T-helper 17 cell (primary cell): ENCODE measurements around the gene PTPMT1. TPM values are rescaled to one million over a fixed set of nuclear protein-coding genes. Genes with fewer than 3 reads are reported as not detected.

Source experiments
- ATAC-seq: fragments of 150-1000 bp; cut with Tn5 transposase; 2 replicates; pipeline ENCODE4 v1.10.0; 2021; ENCODE audit warnings: mild to moderate bottlenecking, moderate library complexity
- DNase-seq, 3 donors: peaks; one replicate each; pipeline versions ENCODE4 v3.0.0 to v3.0.0-alpha.2; 2020 to 2021
- H3K9me3 ChIP-seq: one replicate; pipeline ENCODE4 v1.7.0; 2013; ENCODE audit warnings: low read length, mild to moderate bottlenecking; ENCODE audit not compliant: control insufficient read depth, poor library complexity, severe bottlenecking
- H3K27ac Mint-ChIP-seq: one replicate; pipeline ENCODE4 v1.8.0; 2022; ENCODE audit warnings: mild to moderate bottlenecking, moderate library complexity, mixed read lengths
- H3K27me3 Mint-ChIP-seq: one replicate; pipeline ENCODE4 v1.8.0; 2022; ENCODE audit warnings: mixed read lengths
- H3K36me3 Mint-ChIP-seq: one replicate; pipeline ENCODE4 v1.8.0; 2022; ENCODE audit warnings: low read depth, mixed read lengths
- H3K4me1 Mint-ChIP-seq: one replicate; pipeline ENCODE4 v1.8.0; 2022; ENCODE audit warnings: mild to moderate bottlenecking, mixed read lengths
- H3K4me3 Mint-ChIP-seq: one replicate; pipeline ENCODE4 v1.8.0; 2022; ENCODE audit warnings: mild to moderate bottlenecking, moderate library complexity, mixed read lengths
- total RNA-seq, 4 donors: library from RNA in 2 of 4; stranded (reverse) in 2 of 4; gene quantifications; one replicate each; pipeline ENCODE4 v1.2.3 and lab custom pipeline; 2022 to 2026

The PTPMT1 gene
- total RNA-seq, 2 donors from 2014 or later = 19.2 to 23.8 TPM

GRCh38 chr11:47591764-47592163 is 26.4 kb downstream of the PTPMT1 start:
- H3K27me3 Mint-ChIP-seq = peaks cover 37% of the 10 kb centered on the region
- no peaks in the 10 kb centered on the region for H3K9me3 ChIP-seq
- peaks cover 5% of the 10 kb centered on the region for H3K36me3 Mint-ChIP-seq
- no peak for ATAC-seq
- H3K4me3 Mint-ChIP-seq = no peak overlapping the region
- no peak overlapping the region for H3K27ac Mint-ChIP-seq
- peaks cover 5% of the 10 kb centered on the region for H3K4me1 Mint-ChIP-seq
- no peak for DNase-seq

DNA sequence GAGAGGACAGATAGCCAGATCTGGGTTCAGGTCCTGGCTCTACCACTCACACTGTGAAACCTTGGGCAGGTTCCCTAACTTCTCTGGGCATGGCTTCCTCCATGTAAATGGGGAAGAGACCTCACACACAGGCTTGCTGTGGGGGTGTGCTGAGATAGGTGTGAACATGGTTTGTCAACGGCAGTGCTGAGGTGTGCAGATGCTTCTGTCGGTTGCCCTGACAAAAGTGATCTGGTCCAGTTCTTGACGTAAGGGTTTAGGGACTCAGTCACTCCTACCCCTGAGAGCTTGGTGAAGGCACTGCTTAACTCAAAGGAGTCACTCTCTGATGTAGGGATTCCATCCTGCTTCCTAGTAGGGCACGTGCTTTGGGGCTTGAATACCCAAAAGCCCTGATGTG is 26.9 kb downstream of the PTPMT1 start:
- H3K27me3 Mint-ChIP-seq = peaks cover 37% of the 10 kb centered on the region
- no peaks in the 10 kb centered on the region for H3K9me3 ChIP-seq
- DNase-seq (no peak), ATAC-seq (no peak)
- peaks cover 5% of the 10 kb centered on the region for H3K36me3 Mint-ChIP-seq
- no peak overlapping the region for H3K4me3 Mint-ChIP-seq
- H3K27ac Mint-ChIP-seq = no peak overlapping the region
- peaks cover 5% of the 10 kb centered on the region for H3K4me1 Mint-ChIP-seq

DNA sequence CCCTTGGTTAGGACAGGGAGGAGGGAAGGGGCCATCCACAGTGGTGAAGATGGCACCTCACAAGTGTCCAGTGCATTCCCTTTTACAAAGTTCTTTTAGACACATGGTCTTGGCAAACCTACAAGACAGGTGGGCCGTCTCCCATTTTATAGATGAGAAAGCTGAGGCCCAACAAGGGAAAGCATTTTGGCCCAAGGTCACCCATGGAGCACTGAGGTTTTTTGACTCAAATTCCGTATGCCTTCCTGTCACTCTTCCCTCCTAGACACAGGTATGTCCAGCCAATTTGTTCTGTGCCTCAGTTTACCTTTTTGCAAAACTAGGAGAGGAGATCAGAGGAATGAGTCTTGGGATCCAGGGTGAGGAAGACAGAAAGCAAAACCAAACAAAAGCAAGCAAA is 27.6 kb downstream of the PTPMT1 start:
- Mint-ChIP-seq H3K4me1 (peaks cover 5% of the 10 kb centered on the region), H3K27me3 (peaks cover 37% of the 10 kb centered on the region), H3K4me3 (no peak overlapping the region), H3K27ac (no peak overlapping the region), H3K36me3 (peaks cover 5% of the 10 kb centered on the region)
- H3K9me3 ChIP-seq = no peaks in the 10 kb centered on the region
- ATAC-seq = no peak
- DNase-seq = no peak

GRCh38 chr11:47593492-47593933 is 28.1 kb downstream of the PTPMT1 start:
- Mint-ChIP-seq H3K27ac (no peak overlapping the region), H3K27me3 (peaks cover 37% of the 10 kb centered on the region), H3K4me3 (peak overlapping the region; percentile 41), H3K36me3 (peaks cover 5% of the 10 kb centered on the region), H3K4me1 (peaks cover 5% of the 10 kb centered on the region)
- ATAC-seq (no peak), DNase-seq (no peak)
- no peaks in the 10 kb centered on the region for H3K9me3 ChIP-seq

DNA sequence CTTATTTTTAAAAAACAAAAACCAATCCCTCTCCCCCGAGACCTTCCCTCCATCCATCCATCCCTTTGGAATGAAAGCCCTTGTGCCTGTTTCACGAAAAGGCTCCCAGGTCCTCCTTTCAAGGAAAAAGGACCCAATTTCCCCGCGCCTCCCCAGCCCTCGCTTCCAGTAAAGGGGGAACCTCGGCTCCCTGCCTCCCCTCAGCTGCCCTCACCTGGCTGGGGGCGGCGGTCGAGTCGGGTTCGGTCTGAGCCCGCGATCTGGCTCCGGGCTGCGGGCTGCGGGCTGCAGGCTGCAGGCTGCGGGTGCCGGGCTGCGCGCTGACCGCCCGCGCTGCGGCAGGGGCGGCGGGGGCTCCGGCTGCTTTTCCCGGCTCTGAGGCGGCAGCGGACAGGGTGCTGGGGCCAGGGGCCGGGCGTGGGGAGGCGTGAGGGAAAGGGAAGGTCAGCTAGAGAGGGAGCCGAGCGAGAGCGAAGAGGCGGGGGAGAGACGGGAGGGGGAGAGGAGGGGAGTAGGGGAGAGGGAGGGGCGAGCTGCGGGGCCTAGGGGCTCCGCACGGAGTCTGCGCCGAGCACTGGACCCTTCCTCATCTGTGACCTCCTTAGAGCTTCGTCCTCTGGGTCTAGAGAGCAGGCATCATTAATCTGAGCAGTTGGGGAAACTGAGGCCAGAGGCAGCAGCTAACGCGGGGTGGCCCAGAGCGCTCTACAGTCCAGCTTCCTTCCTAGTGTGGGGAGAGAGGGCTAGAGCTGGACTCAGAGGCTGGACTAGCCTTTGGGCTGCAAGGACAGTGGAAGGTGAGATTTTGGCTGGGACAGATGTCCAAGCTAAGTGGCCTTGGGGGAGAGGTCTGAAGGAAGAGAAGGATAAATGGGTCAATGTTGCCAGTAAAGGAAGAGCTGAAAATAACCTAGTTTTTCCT is 28.8 kb downstream of the PTPMT1 start, which contains the start of gene C1QTNF4:
Gene C1QTNF4 (minus strand): TSS at position 478 of the 922 bp plus-strand sequence. CDS start 3,601 bp downstream, outside the sequence.
- DNase-seq (no peak), ATAC-seq (no peak)
- Mint-ChIP-seq H3K27me3 (peaks cover 37% of the 10 kb centered on the region), H3K36me3 (peaks cover 7% of the 10 kb centered on the region), H3K27ac (no peak within 1 kb of the TSS), H3K4me3 (peak within 1 kb of the TSS; percentile 41), H3K4me1 (peaks cover 7% of the 10 kb centered on the region)
- no peaks in the 10 kb centered on the region for H3K9me3 ChIP-seq

- DNase-seq = no peak
- Mint-ChIP-seq H3K27ac (no peak overlapping the region), H3K4me3 (no peak overlapping the region), H3K36me3 (peaks cover 9% of the 10 kb centered on the region), H3K4me1 (peaks cover 8% of the 10 kb centered on the region), H3K27me3 (peaks cover 37% of the 10 kb centered on the region)
- H3K9me3 ChIP-seq = no peaks in the 10 kb centered on the region
- ATAC-seq = no peak
These were observed 29.6 kb downstream of the PTPMT1 start for GRCh38 chr11:47595029-47595428.

GRCh38 chr11:47595967-47596366 is 30.6 kb downstream of the PTPMT1 start:
- no peak for DNase-seq
- Mint-ChIP-seq H3K27ac (no peak overlapping the region), H3K36me3 (peaks cover 9% of the 10 kb centered on the region), H3K4me3 (no peak overlapping the region), H3K4me1 (peaks cover 8% of the 10 kb centered on the region), H3K27me3 (peaks cover 37% of the 10 kb centered on the region)
- no peaks in the 10 kb centered on the region for H3K9me3 ChIP-seq
- no peak for ATAC-seq

DNA sequence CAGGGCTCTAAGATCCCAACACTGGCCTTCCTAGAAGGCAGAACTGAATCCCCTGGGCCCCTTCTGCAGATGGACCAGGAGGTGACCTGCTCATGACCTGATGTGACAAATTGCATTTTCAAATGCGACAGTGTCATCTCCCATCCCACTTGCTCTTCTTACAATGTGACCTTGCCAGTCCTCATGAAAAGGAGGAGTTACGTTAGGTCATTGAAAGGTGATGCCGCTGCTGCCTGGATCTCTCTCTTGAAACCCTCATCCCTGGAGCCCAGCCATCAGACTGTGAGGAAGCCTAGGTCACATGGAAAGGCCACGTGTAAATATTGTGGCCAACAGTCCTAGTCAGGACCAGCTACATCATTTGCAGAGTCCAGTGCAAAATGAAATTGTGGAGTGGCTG is 34.5 kb downstream of the PTPMT1 start:
- Mint-ChIP-seq H3K27me3 (peaks cover 12% of the 10 kb centered on the region), H3K4me3 (no peak overlapping the region), H3K4me1 (peaks cover 3% of the 10 kb centered on the region), H3K27ac (no peak overlapping the region), H3K36me3 (peaks cover 4% of the 10 kb centered on the region)
- ATAC-seq (no peak), DNase-seq (no peak)
- no peaks in the 10 kb centered on the region for H3K9me3 ChIP-seq

DNA sequence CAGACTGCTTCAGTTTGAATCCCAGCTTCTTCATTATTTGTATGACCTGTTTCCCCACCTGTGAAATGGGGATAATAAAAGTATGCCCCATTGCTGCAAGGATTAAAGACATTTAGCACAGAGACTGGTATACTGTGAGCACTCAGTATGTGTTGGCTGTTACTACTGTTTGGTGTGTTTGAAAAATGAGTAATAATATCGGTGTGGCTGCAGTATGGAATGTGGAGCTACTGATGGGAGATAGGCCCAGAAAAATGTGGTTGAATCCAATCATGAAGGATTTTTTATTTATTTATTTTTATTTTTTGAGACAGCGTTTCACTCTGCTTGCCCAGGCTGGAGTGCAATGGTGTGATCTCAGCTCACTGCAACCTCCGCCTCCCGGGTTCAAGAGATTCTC is 37.9 kb downstream of the PTPMT1 start:
- no peak for DNase-seq
- no peaks in the 10 kb centered on the region for H3K9me3 ChIP-seq
- Mint-ChIP-seq H3K4me1 (peaks cover 3% of the 10 kb centered on the region), H3K36me3 (peaks cover 9% of the 10 kb centered on the region), H3K27me3 (no peaks in the 10 kb centered on the region), H3K27ac (no peak overlapping the region), H3K4me3 (no peak overlapping the region)
- no peak for ATAC-seq

DNA sequence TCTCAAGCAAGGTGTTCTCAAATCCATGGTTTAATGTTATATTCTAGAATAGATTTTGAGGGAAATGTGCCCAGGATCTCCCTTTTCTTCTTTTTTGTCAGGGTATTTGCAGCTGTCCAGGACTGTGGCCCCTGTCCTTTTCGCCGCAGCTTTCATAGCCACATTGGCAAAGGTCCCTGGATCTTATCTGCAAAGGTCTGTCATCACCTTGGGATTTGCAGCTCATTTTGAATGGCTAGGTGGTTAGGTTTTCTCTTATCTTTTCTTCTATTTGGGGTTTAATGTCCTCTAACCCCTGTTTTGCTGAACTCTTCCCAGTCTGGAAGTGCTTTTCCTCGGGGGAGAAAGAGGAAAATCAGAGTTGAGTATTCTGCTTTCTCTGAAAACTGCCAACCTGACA is 40.5 kb downstream of the PTPMT1 start:
- Mint-ChIP-seq H3K27ac (no peak overlapping the region), H3K27me3 (no peaks in the 10 kb centered on the region), H3K4me1 (no peaks in the 10 kb centered on the region), H3K4me3 (no peak overlapping the region), H3K36me3 (peaks cover 5% of the 10 kb centered on the region)
- no peak for DNase-seq
- ATAC-seq = no peak
- no peaks in the 10 kb centered on the region for H3K9me3 ChIP-seq

- DNase-seq (no peak), ATAC-seq (no peak)
- no peaks in the 10 kb centered on the region for H3K4me1 Mint-ChIP-seq
- H3K36me3 Mint-ChIP-seq = peaks cover 5% of the 10 kb centered on the region
- H3K27me3 Mint-ChIP-seq = no peaks in the 10 kb centered on the region
- H3K4me3 Mint-ChIP-seq = no peak overlapping the region
- H3K27ac Mint-ChIP-seq = peak overlapping the region; percentile 43
- H3K9me3 ChIP-seq = no peaks in the 10 kb centered on the region
These were observed 41.3 kb downstream of the PTPMT1 start for GRCh38 chr11:47606731-47607130.

DNA sequence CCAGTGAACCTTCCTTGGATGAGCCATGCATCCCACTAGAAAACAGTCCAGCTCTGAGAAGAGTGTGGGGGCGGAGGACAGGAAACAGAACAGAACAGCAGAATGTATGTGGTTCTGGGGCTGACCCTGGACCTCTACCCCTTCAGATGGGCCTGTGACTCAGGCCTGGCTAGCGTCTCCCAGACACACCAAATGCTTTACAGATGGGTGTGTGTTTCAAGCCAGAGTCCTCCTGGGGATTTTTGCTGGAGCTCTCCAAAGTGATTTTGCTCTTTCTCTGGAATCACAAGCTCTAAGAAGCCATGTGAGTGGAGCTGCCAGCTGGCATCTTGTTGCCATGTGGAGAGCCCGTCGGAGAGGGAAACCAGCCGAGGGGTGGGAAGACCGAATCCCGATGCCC is 42.0 kb downstream of the PTPMT1 start:
- no peak for ATAC-seq
- Mint-ChIP-seq H3K36me3 (peaks cover 5% of the 10 kb centered on the region), H3K27me3 (no peaks in the 10 kb centered on the region), H3K4me3 (no peak overlapping the region), H3K4me1 (no peaks in the 10 kb centered on the region), H3K27ac (no peak overlapping the region)
- no peak for DNase-seq
- H3K9me3 ChIP-seq = no peaks in the 10 kb centered on the region

DNA sequence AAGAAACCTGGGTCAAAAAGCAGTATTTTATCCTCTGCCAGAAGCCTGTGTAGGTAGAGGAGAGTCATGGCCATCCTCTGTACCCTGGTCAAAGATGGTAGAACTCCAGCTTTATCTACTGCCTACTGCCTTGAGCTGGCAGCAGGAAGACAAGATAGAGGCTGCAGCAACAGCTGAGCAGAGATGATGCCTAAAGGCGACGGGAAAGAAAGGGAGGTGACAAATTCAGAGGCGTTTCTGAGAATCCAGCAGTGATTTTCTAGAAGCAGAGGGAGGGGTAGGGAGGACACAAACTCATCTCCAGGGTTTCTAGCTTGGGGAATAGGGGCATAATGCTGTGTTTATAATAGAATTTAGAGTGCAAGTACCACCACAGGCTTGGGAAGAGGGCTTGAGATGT is 44.3 kb downstream of the PTPMT1 start:
- Mint-ChIP-seq H3K36me3 (peaks cover 5% of the 10 kb centered on the region), H3K4me1 (no peaks in the 10 kb centered on the region), H3K27ac (no peak overlapping the region), H3K27me3 (no peaks in the 10 kb centered on the region), H3K4me3 (no peak overlapping the region)
- DNase-seq (no peak), ATAC-seq (no peak)
- H3K9me3 ChIP-seq = no peaks in the 10 kb centered on the region

- DNase-seq (no peak), ATAC-seq (no peak)
- H3K36me3 Mint-ChIP-seq = peaks cover 5% of the 10 kb centered on the region
- H3K4me1 Mint-ChIP-seq = no peaks in the 10 kb centered on the region
- H3K9me3 ChIP-seq = no peaks in the 10 kb centered on the region
- H3K4me3 Mint-ChIP-seq = no peak overlapping the region
- no peak overlapping the region for H3K27ac Mint-ChIP-seq
- no peaks in the 10 kb centered on the region for H3K27me3 Mint-ChIP-seq
These were observed 46.0 kb downstream of the PTPMT1 start for GRCh38 chr11:47611348-47611794.
